GM12872 (cell line): ENCODE results near the gene TMEM217.

Experiments
- CTCF ChIP-seq: IDR thresholded peaks from 3 replicates; pipeline ENCODE4 v1.5.1; 2011; ENCODE audit warnings: low read depth, mild to moderate bottlenecking, low read length, moderate library complexity; ENCODE audit not compliant: insufficient read depth

Gene TMEM217

DNA sequence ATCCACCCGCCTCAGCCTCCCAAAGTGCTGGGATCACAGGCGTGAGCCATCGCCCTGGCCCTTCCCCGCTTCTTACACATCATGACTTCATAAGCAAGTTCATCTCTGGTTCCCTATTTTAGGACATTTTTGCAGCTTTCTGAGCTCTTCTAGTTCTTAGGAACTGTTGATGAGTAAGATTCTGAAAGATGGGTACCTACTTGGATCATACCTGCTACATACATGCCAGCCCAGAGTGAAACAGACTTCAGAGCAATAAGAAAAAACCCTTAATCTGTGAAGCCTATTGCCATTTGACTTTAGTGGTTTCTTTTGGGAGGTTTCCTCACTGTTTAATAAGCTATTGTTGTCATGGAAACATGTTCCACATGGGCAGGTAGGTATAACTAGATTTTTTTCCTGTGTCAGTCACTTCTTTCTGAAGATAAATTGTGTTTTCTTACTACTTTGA is 27.9 kb upstream of the TMEM217 start:
- no peak for TF ChIP-seq CTCF

DNA sequence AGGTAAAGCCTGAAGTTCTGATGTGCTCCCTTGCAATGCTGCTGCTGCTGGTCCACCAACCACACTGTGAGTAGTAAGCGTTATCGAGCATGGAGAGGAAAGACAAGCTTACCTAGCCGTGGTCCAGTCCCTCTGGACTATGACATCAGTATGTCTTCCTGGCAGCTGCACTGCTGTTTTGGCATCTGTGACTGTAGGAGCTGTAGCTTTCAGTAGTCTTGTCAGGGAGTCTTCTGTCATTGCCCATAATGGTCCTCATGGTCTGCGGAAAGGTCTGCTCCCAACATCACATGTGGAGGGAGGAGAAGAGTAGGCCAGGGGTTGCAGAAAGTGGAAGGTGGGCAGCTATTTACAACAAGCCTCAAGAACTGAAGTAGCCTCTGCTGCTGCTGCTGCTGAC is 26.8 kb upstream of the TMEM217 start:
- TF ChIP-seq CTCF = no peak

DNA sequence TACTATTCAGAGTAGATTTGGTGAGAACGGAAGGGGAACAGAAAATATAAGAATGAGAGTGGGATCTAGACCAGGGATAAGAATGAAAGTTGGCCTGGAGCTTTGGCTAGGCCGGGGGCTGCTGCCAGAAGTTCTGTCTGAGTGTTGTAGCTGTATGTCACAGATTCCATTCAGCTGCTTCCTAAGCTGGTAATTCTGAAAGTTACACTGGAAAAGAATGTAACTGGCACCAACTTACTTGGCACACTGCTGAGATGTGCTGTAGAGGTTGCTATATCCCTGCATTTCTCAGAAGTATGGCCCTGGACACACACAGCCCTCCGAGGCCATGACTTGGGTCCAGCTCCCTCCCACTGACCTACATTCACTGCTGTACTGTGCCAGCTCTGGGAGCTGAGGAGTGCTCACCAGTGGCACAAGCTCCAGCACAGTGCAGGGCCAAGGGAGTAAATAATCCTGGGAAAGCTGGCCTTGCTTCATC is 25.8 kb upstream of the TMEM217 start:
- no peak for TF ChIP-seq CTCF

DNA sequence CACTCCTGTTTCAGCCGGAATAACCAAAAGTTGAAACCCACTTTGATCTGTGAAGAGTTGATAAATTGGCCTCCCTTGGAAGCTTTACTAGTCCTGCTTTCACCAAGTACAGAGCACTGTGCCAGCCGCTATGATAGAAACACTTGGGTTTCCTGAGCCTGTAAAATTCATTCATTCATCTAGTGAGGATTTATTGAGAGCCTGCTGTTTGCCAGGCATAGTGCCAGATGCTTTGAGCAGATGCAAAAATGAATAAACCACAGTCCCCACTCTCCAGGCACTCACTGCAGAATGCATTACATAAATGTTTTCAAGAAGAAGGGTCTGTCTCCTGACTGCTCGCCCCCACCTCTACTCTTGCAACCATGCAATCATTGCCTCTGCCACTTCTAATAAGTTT is 25.3 kb upstream of the TMEM217 start:
- no peak for TF ChIP-seq CTCF

DNA sequence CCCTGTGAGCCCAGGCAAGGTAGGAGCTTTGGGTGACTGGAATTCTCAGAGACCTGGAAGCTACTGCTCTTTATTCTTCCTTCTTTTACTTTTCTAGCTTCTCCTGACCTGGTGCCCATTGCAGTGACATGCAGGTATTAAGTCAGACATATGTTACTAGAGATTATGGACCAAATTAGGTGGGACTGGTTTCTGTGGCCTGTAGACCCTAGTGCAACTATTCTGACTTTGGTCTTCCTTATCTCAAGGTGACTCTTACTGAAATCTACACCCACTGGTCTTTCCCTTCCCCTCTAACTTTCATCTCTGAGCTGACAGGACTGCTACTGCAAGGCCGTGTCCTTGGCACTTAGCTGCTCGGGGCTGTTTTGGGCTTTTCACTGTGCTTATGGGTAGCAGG is 24.4 kb upstream of the TMEM217 start:
- TF ChIP-seq CTCF = no peak

DNA sequence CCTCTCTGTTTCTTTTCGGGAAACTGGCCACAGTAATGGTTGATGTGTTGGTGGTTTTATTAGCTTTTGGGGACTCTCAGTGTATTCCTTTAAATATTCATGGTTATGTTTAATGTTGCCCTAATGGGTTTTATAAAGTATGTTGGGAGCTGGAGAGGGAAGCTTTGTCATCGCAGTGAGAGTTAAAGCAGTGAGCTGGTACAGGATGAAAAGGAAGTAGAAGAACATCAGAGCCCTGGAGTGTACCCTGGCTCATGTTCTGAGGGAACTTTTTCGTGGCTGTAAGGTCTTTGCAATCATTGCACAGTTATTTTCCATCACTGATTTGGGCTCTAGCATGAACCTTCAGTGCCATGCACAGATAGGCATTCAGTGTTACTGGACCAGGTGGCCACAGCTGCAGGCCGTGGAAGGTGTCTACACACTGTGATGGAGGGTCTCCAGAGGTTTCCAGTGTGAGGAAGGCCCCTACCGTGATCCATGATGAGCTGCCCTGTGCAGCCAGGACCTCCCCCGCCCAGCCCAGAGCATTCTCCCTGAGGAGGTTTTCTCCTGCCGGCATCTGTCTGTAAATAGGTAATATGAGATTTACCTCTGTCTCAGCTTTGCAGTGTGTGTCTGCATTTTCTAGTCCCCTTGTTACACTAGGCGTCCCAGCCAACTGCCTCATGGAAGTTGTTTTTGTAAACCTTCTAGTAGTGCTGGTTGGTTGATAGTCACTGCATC is 22.4 kb upstream of the TMEM217 start:
- no peak for TF ChIP-seq CTCF

DNA sequence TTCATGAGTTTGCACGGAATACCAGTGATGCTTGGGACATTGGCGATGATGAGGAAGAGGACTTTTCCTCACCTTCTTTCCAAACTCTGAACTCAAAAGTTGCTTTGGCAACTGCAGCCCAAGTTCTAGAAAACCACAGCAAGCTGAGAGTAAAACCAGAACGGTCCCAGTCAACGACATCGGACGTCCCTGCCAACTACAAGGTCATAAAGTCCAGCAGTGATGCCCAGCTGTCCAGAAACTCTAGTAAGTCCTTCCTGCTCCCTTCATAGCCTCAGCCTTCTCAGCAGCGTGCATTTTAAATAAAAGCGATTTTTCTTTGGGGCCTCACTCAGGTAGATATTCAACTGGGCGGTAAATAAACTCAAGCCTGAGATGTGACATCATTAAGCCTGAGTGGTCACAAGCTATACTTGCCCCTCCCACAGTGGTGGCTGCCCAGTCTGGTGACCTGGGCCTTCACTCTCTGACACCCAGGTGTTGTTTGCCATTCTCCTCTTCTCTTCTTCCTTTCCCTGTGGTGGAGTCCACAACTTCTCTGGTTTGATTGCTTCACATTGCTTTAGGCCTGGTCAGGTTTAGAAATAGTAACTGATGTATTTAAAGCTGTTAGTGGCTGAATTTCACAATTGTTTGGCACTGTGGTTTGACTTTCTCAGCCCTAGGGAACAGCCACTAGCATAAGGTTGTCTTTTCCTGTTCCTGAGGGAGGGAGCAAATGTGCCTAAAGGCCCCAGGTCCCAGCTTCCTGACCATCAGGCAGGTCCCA is 21.6 kb upstream of the TMEM217 start:
- no peak for TF ChIP-seq CTCF
